SK-N-SH treated with all-trans-retinoic acid at 6 μM for 48 hours (cell line): ENCODE data around the gene SPATA1.

Source experiments
- ATAC-seq: fragments of 200-7000 bp; cut with Tn5 transposase; 3 replicates; pipeline ENCODE4 v1.9.1; 2020; ENCODE audit warnings: mild to moderate bottlenecking, moderate library complexity
- CSDC2 ChIP-seq: fragments of 250-450 bp; sonication (Bioruptor Pico); IDR thresholded peaks from 2 replicates; pipeline ENCODE4 v1.5.0; 2020; ENCODE audit warnings: mild to moderate bottlenecking, moderate library complexity
- GLIS3 ChIP-seq: fragments of 250-450 bp; sonication (Bioruptor Pico); IDR thresholded peaks from 2 replicates; pipeline ENCODE4 v1.5.0; 2020; ENCODE audit warnings: mild to moderate bottlenecking, moderate library complexity
- ISL1 ChIP-seq: fragments of 250-450 bp; sonication (Bioruptor Pico); IDR thresholded peaks from 2 replicates; pipeline ENCODE4 v2.1.2; 2022; ENCODE audit warnings: mild to moderate bottlenecking, moderate library complexity
- OSR1 ChIP-seq: fragments of 250-450 bp; sonication (Bioruptor Pico); IDR thresholded peaks from 2 replicates; pipeline ENCODE4 v1.8.0; 2022; ENCODE audit warnings: moderate library complexity, mild to moderate bottlenecking, inconsistent platforms
- PATZ1 ChIP-seq: fragments of 250-450 bp; sonication (Bioruptor Pico); IDR thresholded peaks from 2 replicates; pipeline ENCODE4 v1.8.0; 2020; ENCODE audit warnings: mild to moderate bottlenecking, moderate library complexity, borderline replicate concordance
- PPARA ChIP-seq: fragments of 250-450 bp; sonication (Bioruptor Pico); IDR thresholded peaks from 2 replicates; pipeline ENCODE4 v1.5.0; 2020; ENCODE audit warnings: mild to moderate bottlenecking, borderline replicate concordance
- RARB ChIP-seq: fragments of 250-450 bp; sonication (Bioruptor Pico); IDR thresholded peaks from 2 replicates; pipeline ENCODE4 v1.8.0; 2021; ENCODE audit warnings: mild to moderate bottlenecking, moderate library complexity
- SNAI2 ChIP-seq: fragments of 250-450 bp; sonication (Bioruptor Pico); IDR thresholded peaks from 2 replicates; pipeline ENCODE4 v1.5.0; 2020; ENCODE audit warnings: mild to moderate bottlenecking, moderate library complexity
- TCF4 ChIP-seq: fragments of 250-450 bp; sonication (Bioruptor Pico); IDR thresholded peaks from 2 replicates; pipeline ENCODE4 v1.8.0; 2021; ENCODE audit warnings: mild to moderate bottlenecking, moderate library complexity, borderline replicate concordance
- TOX ChIP-seq: fragments of 250-450 bp; sonication (Bioruptor Pico); IDR thresholded peaks from 2 replicates; pipeline ENCODE4 v1.8.0; 2021; ENCODE audit warnings: mild to moderate bottlenecking, moderate library complexity, borderline replicate concordance
- ZC3H10 ChIP-seq: fragments of 250-450 bp; sonication (Bioruptor Pico); IDR thresholded peaks from 2 replicates; pipeline ENCODE4 v1.5.1; 2021; ENCODE audit warnings: mild to moderate bottlenecking, moderate library complexity
- ZFP3 ChIP-seq: fragments of 250-450 bp; sonication (Bioruptor Pico); IDR thresholded peaks from 2 replicates; pipeline ENCODE4 v1.5.0; 2020; ENCODE audit warnings: mild to moderate bottlenecking, moderate library complexity
- ZFP30 ChIP-seq: fragments of 450-650 bp; formaldehyde crosslinking; IDR thresholded peaks from 2 replicates; pipeline ENCODE4 v1.5.0; 2022; ENCODE audit warnings: mild to moderate bottlenecking, moderate library complexity
- ZNF565 ChIP-seq: fragments of 450-650 bp; formaldehyde crosslinking; conservative IDR thresholded peaks from 2 replicates; pipeline ENCODE4 v1.5.0; 2020; ENCODE audit warnings: low read depth, mild to moderate bottlenecking, moderate library complexity
- ZNF70 ChIP-seq: fragments of 450-650 bp; formaldehyde crosslinking; IDR thresholded peaks from 2 replicates; pipeline ENCODE4 v1.5.0; 2020; ENCODE audit warnings: mild to moderate bottlenecking, moderate library complexity
- ZNF8 ChIP-seq: fragments of 450-650 bp; formaldehyde crosslinking; IDR thresholded peaks from 2 replicates; pipeline ENCODE4 v1.5.0; 2020; ENCODE audit warnings: mild to moderate bottlenecking, moderate library complexity
- TF ChIP-seq, protein P1 (sequence below): fragments of 250-450 bp; sonication (Bioruptor Pico); IDR thresholded peaks from 2 replicates; pipeline ENCODE4 v1.5.0; 2020; ENCODE audit warnings: mild to moderate bottlenecking, moderate library complexity
- TF ChIP-seq, protein P2 (sequence below): fragments of 250-450 bp; sonication (Bioruptor Pico); IDR thresholded peaks from 2 replicates; pipeline ENCODE4 v1.8.0; 2021; ENCODE audit warnings: low read depth, mild to moderate bottlenecking, moderate library complexity, borderline replicate concordance
- TF ChIP-seq, protein P3 (sequence below): fragments of 250-450 bp; sonication (Bioruptor Pico); IDR thresholded peaks from 2 replicates; pipeline ENCODE4 v1.5.1; 2020; ENCODE audit warnings: low read depth, mild to moderate bottlenecking, moderate library complexity

Gene SPATA1, protein sequence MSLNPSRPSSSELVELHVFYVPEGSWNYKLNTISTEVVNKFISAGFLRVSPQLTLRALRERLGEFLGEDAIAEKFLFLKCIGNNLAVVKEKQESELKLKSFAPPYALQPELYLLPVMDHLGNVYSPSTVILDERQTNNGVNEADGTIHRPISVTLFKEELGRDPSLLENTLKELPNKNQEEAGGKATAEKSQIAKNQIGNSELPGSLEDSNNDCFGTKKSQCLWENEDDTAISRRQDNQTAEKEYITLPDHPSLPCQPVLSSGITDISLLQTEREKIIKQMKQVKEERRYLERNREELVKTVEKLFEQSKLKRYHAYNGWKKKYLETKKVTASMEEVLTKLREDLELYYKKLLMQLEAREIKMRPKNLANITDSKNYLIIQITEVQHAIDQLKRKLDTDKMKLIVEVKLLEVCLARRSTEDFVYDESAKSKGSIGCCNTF

DNA sequence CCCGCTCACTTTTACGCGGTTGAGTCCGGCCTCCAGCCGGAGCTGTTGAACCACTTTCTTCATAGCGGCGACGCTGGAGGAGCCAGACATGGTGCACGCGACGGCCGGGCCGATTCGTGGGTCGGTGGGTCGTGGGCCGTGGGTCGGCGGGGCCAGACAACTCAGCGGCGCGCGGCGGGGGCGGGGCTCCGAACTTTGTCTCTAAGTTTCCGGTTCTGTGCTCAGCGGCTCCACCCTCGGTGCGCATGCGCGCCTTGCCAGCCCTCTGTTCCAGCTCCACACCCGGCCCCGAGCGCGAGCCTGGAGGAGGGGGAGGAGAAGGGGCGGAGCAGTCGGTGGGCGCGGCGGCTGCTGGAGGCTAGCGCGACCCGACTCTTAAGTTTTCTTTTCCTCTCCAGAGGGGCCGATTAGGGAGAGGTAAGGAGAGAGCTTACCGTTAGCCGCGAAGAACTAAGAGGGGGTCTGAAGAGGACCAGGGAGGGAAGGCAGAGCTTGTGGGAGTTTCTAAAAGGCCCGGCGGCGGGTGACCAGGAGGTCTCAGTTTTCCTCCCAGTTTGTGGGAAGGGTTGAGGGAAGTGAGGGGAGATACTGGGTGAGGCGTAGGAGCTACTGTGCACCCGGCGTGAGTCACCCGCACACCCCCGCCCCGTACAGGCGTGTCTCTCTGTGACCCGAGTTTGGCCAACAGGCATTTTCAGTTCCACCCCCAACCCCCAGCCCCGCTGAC is at the start of gene SPATA1, which contains the start of gene GNG5:
TSS of gene SPATA1 (plus strand) at position 385 of the 727 bp plus-strand sequence. CDS start 9,974 bp downstream, outside the sequence.
TSS of gene GNG5 (minus strand) at position 580 of the 727 bp plus-strand sequence. CDS start at position 90, 490 bp downstream.
- peak; percentile 90 for ATAC-seq
- TF ChIP-seq, protein P1, sequence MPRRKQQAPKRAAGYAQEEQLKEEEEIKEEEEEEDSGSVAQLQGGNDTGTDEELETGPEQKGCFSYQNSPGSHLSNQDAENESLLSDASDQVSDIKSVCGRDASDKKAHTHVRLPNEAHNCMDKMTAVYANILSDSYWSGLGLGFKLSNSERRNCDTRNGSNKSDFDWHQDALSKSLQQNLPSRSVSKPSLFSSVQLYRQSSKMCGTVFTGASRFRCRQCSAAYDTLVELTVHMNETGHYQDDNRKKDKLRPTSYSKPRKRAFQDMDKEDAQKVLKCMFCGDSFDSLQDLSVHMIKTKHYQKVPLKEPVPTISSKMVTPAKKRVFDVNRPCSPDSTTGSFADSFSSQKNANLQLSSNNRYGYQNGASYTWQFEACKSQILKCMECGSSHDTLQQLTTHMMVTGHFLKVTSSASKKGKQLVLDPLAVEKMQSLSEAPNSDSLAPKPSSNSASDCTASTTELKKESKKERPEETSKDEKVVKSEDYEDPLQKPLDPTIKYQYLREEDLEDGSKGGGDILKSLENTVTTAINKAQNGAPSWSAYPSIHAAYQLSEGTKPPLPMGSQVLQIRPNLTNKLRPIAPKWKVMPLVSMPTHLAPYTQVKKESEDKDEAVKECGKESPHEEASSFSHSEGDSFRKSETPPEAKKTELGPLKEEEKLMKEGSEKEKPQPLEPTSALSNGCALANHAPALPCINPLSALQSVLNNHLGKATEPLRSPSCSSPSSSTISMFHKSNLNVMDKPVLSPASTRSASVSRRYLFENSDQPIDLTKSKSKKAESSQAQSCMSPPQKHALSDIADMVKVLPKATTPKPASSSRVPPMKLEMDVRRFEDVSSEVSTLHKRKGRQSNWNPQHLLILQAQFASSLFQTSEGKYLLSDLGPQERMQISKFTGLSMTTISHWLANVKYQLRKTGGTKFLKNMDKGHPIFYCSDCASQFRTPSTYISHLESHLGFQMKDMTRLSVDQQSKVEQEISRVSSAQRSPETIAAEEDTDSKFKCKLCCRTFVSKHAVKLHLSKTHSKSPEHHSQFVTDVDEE, result peak; percentile 58; the same call in 1 of the 2 replicates
- TF ChIP-seq TOX (CRISPR knock-in tag) (no peak), ZFP3 (CRISPR knock-in tag) (peak; percentile 58; the same call in 1 of the 2 replicates), RARB (CRISPR knock-in tag) (no peak)

DNA sequence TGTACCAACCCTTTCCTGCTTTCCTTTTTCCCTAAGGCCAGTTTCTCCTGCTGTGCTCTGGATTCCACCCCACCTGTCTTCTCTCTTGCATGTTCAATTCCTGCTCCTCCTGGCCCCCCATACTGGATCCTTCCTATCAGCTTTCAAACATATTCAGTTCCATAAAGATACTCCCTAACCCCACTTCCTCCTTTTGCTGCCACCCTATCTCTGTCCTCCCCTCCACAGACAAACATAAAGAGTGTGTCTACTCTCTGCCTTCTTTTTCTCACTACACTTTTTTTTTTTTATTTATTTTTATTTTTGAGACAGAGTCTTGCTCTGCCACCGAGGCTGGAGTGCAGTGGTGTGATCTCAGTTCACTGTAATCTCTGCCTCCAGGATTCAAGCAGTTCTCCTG is 44.1 kb upstream of the SPATA1 start:
- TF ChIP-seq PPARA (no peak), CSDC2 (CRISPR knock-in tag) (no peak), GLIS3 (CRISPR knock-in tag) (no peak), SNAI2 (CRISPR knock-in tag) (no peak), ISL1 (no peak), ZNF70 (CRISPR knock-in tag) (no peak), PATZ1 (CRISPR knock-in tag) (no peak), ZC3H10 (no peak), ZNF8 (no peak), OSR1 (CRISPR knock-in tag) (no peak), ZFP30 (CRISPR knock-in tag) (no peak)
- TF ChIP-seq, protein P2, sequence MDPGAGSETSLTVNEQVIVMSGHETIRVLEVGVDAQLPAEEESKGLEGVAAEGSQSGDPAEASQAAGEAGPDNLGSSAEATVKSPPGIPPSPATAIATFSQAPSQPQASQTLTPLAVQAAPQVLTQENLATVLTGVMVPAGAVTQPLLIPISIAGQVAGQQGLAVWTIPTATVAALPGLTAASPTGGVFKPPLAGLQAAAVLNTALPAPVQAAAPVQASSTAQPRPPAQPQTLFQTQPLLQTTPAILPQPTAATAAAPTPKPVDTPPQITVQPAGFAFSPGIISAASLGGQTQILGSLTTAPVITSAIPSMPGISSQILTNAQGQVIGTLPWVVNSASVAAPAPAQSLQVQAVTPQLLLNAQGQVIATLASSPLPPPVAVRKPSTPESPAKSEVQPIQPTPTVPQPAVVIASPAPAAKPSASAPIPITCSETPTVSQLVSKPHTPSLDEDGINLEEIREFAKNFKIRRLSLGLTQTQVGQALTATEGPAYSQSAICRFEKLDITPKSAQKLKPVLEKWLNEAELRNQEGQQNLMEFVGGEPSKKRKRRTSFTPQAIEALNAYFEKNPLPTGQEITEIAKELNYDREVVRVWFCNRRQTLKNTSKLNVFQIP (CRISPR knock-in tag), result no peak
- TF ChIP-seq, protein P3, sequence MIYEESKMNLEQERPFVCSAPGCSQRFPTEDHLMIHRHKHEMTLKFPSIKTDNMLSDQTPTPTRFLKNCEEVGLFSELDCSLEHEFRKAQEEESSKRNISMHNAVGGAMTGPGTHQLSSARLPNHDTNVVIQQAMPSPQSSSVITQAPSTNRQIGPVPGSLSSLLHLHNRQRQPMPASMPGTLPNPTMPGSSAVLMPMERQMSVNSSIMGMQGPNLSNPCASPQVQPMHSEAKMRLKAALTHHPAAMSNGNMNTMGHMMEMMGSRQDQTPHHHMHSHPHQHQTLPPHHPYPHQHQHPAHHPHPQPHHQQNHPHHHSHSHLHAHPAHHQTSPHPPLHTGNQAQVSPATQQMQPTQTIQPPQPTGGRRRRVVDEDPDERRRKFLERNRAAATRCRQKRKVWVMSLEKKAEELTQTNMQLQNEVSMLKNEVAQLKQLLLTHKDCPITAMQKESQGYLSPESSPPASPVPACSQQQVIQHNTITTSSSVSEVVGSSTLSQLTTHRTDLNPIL, result no peak

DNA sequence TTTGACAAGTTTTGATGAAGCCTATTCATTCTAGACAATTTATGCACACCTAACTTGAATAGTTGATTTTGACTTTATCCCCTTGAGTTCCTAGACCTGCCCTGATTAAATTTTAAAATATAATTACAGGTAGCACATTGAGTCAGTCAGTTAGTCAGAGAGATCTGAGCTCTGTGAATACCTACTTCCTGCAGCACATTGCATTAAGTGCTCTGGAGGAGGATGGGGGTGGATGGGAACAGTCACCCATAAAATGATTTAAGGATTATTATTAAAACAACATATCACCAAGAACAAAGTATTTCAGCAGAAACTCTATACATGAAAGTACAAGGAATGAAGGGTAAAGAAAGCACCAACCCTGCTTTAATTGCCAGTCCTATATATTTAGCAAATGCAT is 38.9 kb upstream of the SPATA1 start:
- TF ChIP-seq TCF4 (no peak), ISL1 (no peak), ZNF565 (CRISPR knock-in tag) (no peak)
- TF ChIP-seq, protein P1, result no peak
- no peak for ATAC-seq

More for the DNA sequence above, 44.1 kb upstream of the SPATA1 start:
- no peak for ATAC-seq
